H9 (cell line): Measurements from ENCODE around the gene ERC1. TPM values are rescaled to one million over a fixed set of nuclear protein-coding genes. Genes with fewer than 3 reads are reported as not detected.
A peak's percentile ranks its signal among the peaks of the same experiment; 100 is the strongest.

ENCODE experiments used
- DNase-seq: peaks from one replicate; pipeline ENCODE4 v3.0.0-alpha.2; 2017
- H2AFZ ChIP-seq: one replicate; pipeline ENCODE4 v1.6.1; 2013; ENCODE audit warnings: mild to moderate bottlenecking, low read length, control low read depth, moderate library complexity
- H2AK5ac ChIP-seq: 2 replicates; pipeline ENCODE4 v1.6.1; 2013; ENCODE audit warnings: low read length, control low read depth, mixed read lengths; ENCODE audit not compliant: insufficient read length
- H2BK120ac ChIP-seq: one replicate; pipeline ENCODE4 v1.6.1; 2013; ENCODE audit warnings: low read depth, mild to moderate bottlenecking, low read length, control low read depth, inconsistent platforms; ENCODE audit not compliant: poor library complexity, severe bottlenecking
- H2BK12ac ChIP-seq: 2 replicates; pipeline ENCODE4 v1.6.1; 2013; ENCODE audit warnings: low read length, control low read depth, mixed read lengths, low read depth; ENCODE audit not compliant: insufficient read length
- H2BK15ac ChIP-seq: 2 replicates; pipeline ENCODE4 v1.6.1; 2013; ENCODE audit warnings: low read depth, low read length, control low read depth
- H2BK20ac ChIP-seq: one replicate; pipeline ENCODE4 v1.6.1; 2013; ENCODE audit warnings: low read depth, mild to moderate bottlenecking, low read length, control low read depth, inconsistent platforms; ENCODE audit not compliant: poor library complexity, severe bottlenecking
- H2BK5ac ChIP-seq: 2 replicates; pipeline ENCODE4 v1.6.1; 2013; ENCODE audit warnings: low read length, control low read depth, mixed read lengths; ENCODE audit not compliant: insufficient read length
- H3K14ac ChIP-seq: 2 replicates; pipeline ENCODE4 v1.6.1; 2013; ENCODE audit warnings: low read length, control low read depth; ENCODE audit not compliant: insufficient read depth
- H3K18ac ChIP-seq: 2 replicates; pipeline ENCODE4 v1.6.1; 2013; ENCODE audit warnings: low read depth, mild to moderate bottlenecking, mixed read lengths, low read length, control low read depth; ENCODE audit not compliant: insufficient read length
- H3K23ac ChIP-seq: 2 replicates; pipeline ENCODE4 v1.6.1; 2013; ENCODE audit warnings: low read length, control low read depth, mixed read lengths, low read depth; ENCODE audit not compliant: insufficient read length
- H3K23me2 ChIP-seq: 2 replicates; pipeline ENCODE4 v1.6.1; 2013; ENCODE audit warnings: low read depth, mild to moderate bottlenecking, mixed read lengths, low read length, control low read depth; ENCODE audit not compliant: insufficient read length, poor library complexity, severe bottlenecking
- H3K27ac ChIP-seq: 2 replicates; pipeline ENCODE4 v1.5.1; 2013; ENCODE audit warnings: low read length, control low read depth, mixed read lengths, low read depth; ENCODE audit not compliant: insufficient read length
- H3K27me3 ChIP-seq: 2 replicates; pipeline ENCODE4 v1.6.1; 2013; ENCODE audit warnings: low read length, control low read depth, inconsistent platforms; ENCODE audit not compliant: insufficient read depth
- H3K4ac ChIP-seq: 2 replicates; pipeline ENCODE4 v1.6.1; 2013; ENCODE audit warnings: low read depth, mild to moderate bottlenecking, control low read depth, inconsistent platforms, low read length, moderate library complexity
- H3K4me1 ChIP-seq: 2 replicates; pipeline ENCODE4 v1.6.1; 2013; ENCODE audit warnings: low read length, control low read depth, inconsistent platforms; ENCODE audit not compliant: insufficient read depth
- H3K4me2 ChIP-seq: 2 replicates; pipeline ENCODE4 v1.6.1; 2013; ENCODE audit warnings: low read length, control low read depth, mixed read lengths; ENCODE audit not compliant: insufficient read length, insufficient read depth
- H3K56ac ChIP-seq: 2 replicates; pipeline ENCODE4 v1.6.1; 2013; ENCODE audit warnings: low read depth, mild to moderate bottlenecking, mixed read lengths, low read length, control low read depth; ENCODE audit not compliant: insufficient read length
- H3K79me1 ChIP-seq: 2 replicates; pipeline ENCODE4 v1.6.1; 2013; ENCODE audit warnings: low read depth, mild to moderate bottlenecking, moderate library complexity, low read length, control low read depth, inconsistent platforms; ENCODE audit not compliant: insufficient read depth, poor library complexity, severe bottlenecking
- H3K79me2 ChIP-seq: 2 replicates; pipeline ENCODE4 v1.6.1; 2013; ENCODE audit warnings: low read length, control low read depth, inconsistent platforms; ENCODE audit not compliant: insufficient read depth
- H3K9ac ChIP-seq: 2 replicates; pipeline ENCODE4 v1.6.1; 2013; ENCODE audit warnings: low read length, control low read depth, mixed read lengths; ENCODE audit not compliant: insufficient read length; ENCODE audit errors: extremely low read depth
- H3K9me3 ChIP-seq: one replicate; pipeline ENCODE4 v1.6.1; 2013; ENCODE audit warnings: low read depth, low read length, inconsistent platforms; ENCODE audit not compliant: control insufficient read depth
- H3T11ph ChIP-seq: one replicate; pipeline ENCODE4 v1.6.1; 2013; ENCODE audit warnings: mild to moderate bottlenecking, low read length, control low read depth, inconsistent platforms
- H4K20me1 ChIP-seq: one replicate; pipeline ENCODE4 v1.6.1; 2013; ENCODE audit not compliant: control insufficient read depth, insufficient read length, insufficient read depth
- H4K5ac ChIP-seq: 2 replicates; pipeline ENCODE4 v1.6.1; 2013; ENCODE audit warnings: low read depth, mild to moderate bottlenecking, mixed read lengths, low read length, control low read depth; ENCODE audit not compliant: insufficient read length
- H4K8ac ChIP-seq: replicated peaks from 2 replicates; pipeline ENCODE4 v1.6.1; 2013; ENCODE audit warnings: low read length, control low read depth, mixed read lengths, low read depth; ENCODE audit not compliant: insufficient read length
- H4K91ac ChIP-seq: 2 replicates; pipeline ENCODE4 v1.6.1; 2013; ENCODE audit warnings: low read depth, mild to moderate bottlenecking, moderate library complexity, mixed read lengths, low read length, control low read depth; ENCODE audit not compliant: insufficient read length
- H3K27ac Mint-ChIP-seq, 3 experiments: 2 replicates in 2 of 3; 3 replicates in 1 of 3; pipeline ENCODE4 v1.8.0; 2020 to 2021; ENCODE audit warnings: mixed read lengths in 3 of 3, mild to moderate bottlenecking in 1 of 3, moderate library complexity in 1 of 3
- H3K27me3 Mint-ChIP-seq: 2 replicates; pipeline ENCODE4 v1.8.0; 2021; ENCODE audit warnings: low read depth, mild to moderate bottlenecking, moderate library complexity, mixed read lengths
- H3K36me3 Mint-ChIP-seq, 3 experiments: 2 replicates in 2 of 3; 3 replicates in 1 of 3; pipeline ENCODE4 v1.8.0; 2020 to 2021; ENCODE audit warnings: low read depth in 3 of 3, mixed read lengths in 3 of 3; ENCODE audit not compliant: insufficient read depth in 1 of 3
- H3K4me1 Mint-ChIP-seq, 2 experiments: 2 replicates each; pipeline ENCODE4 v1.8.0; 2020; ENCODE audit warnings: mixed read lengths in 2 of 2
- H3K4me3 Mint-ChIP-seq, 2 experiments: 2 replicates in 1 of 2; 3 replicates in 1 of 2; pipeline ENCODE4 v1.8.0; 2020 to 2021; ENCODE audit warnings: mild to moderate bottlenecking in 2 of 2, mixed read lengths in 2 of 2, moderate library complexity in 1 of 2
- H3K9me3 Mint-ChIP-seq, 2 experiments: 2 replicates in 1 of 2; 3 replicates in 1 of 2; pipeline ENCODE4 v1.8.0; 2020; ENCODE audit warnings: mild to moderate bottlenecking in 2 of 2, mixed read lengths in 2 of 2, moderate library complexity in 1 of 2
- CTCF ChIP-seq: fragments of 200-600 bp; sonication (generic); conservative IDR thresholded peaks from 3 replicates; pipeline ENCODE4 v1.8.0; 2021; ENCODE audit warnings: antibody characterized with exemption, mild to moderate bottlenecking
- WGBS: extraction: QIAGEN DNeasy Blood & Tissue Kit; methylation state at CpG from one replicate; pipeline ENCODE4 v1.1.7; 2013; ENCODE audit warnings: missing lambda C conversion rate, low lambda C conversion rate, mixed read lengths; ENCODE audit not compliant: insufficient read length; ENCODE audit errors: extremely low coverage; 5-methylcytosine and 5-hydroxymethylcytosine counted together
- total RNA-seq: library from RNA; stranded (reverse); gene quantifications from 2 replicates; pipeline ENCODE4 v1.2.1, GENCODE V29; 2021

Gene ERC1
- total RNA-seq, 1 experiment from 2014 or later, result 51.2 TPM

GRCh38 chr12:1503281-1503711 lies 512.3 kb downstream of the ERC1 start:
- WGBS, result no CpG with 5 or more reads among the region's 22 CpGs
- no peaks in the 10 kb centered on the region for H3K79me2 ChIP-seq
- H4K20me1 ChIP-seq, result no peaks in the 10 kb centered on the region
- H4K5ac ChIP-seq, result no peak overlapping the region
- TF ChIP-seq CTCF, result no peak
- H3K4ac ChIP-seq, result no peak overlapping the region
- H3K9me3 Mint-ChIP-seq, result peaks cover 0 to under 1% of the 10 kb centered on the region in 2 experiments; a peak in 1 of 5 replicates
- H2BK20ac ChIP-seq, result no peak overlapping the region
- no peak overlapping the region for H4K91ac ChIP-seq
- H2BK12ac ChIP-seq, result no peak overlapping the region
- no peak overlapping the region for H3K18ac ChIP-seq
- no peaks in the 10 kb centered on the region for H3K23me2 ChIP-seq
- H3K9me3 ChIP-seq, result no peaks in the 10 kb centered on the region
- H3T11ph ChIP-seq, result no peak overlapping the region
- no peak overlapping the region for H2AFZ ChIP-seq
- no peak overlapping the region for H3K14ac ChIP-seq
- H3K23ac ChIP-seq, result no peak overlapping the region
- no peaks in the 10 kb centered on the region for H3K4me1 Mint-ChIP-seq
- no peak overlapping the region for H2BK15ac ChIP-seq
- H4K8ac ChIP-seq, result no peak overlapping the region
- H2BK5ac ChIP-seq, result no peak overlapping the region
- no peaks in the 10 kb centered on the region for H3K4me1 ChIP-seq
- H3K4me2 ChIP-seq, result no peak overlapping the region
- no peak overlapping the region for H2AK5ac ChIP-seq
- no peaks in the 10 kb centered on the region for H3K79me1 ChIP-seq
- H3K27ac ChIP-seq, result no peak overlapping the region
- peaks cover 0 to 8% (median 4%) of the 10 kb centered on the region in 3 experiments; a peak in 2 of 7 replicates for H3K36me3 Mint-ChIP-seq
- H3K27ac Mint-ChIP-seq, result no peak overlapping the region; a peak in 1 of 7 replicates
- DNase-seq, result peak; percentile 46
- H3K56ac ChIP-seq, result no peak overlapping the region
- H3K4me3 Mint-ChIP-seq, result no peak overlapping the region
- H3K27me3 ChIP-seq, result no peaks in the 10 kb centered on the region
- H3K27me3 Mint-ChIP-seq, result no peaks in the 10 kb centered on the region; the same call in 1 of the 2 replicates
- no peak overlapping the region for H3K9ac ChIP-seq
- no peak overlapping the region for H2BK120ac ChIP-seq
